GM12874 (cell line): ENCODE measurements around the gene NXF1.

Source experiments
- TF ChIP-seq, protein P1 (sequence below): IDR thresholded peaks from 2 replicates; pipeline ENCODE4 v1.5.1; 2011; ENCODE audit warnings: low read depth, mild to moderate bottlenecking, control low read depth, low read length, moderate library complexity; ENCODE audit not compliant: insufficient read depth

NXF1 gene

DNA sequence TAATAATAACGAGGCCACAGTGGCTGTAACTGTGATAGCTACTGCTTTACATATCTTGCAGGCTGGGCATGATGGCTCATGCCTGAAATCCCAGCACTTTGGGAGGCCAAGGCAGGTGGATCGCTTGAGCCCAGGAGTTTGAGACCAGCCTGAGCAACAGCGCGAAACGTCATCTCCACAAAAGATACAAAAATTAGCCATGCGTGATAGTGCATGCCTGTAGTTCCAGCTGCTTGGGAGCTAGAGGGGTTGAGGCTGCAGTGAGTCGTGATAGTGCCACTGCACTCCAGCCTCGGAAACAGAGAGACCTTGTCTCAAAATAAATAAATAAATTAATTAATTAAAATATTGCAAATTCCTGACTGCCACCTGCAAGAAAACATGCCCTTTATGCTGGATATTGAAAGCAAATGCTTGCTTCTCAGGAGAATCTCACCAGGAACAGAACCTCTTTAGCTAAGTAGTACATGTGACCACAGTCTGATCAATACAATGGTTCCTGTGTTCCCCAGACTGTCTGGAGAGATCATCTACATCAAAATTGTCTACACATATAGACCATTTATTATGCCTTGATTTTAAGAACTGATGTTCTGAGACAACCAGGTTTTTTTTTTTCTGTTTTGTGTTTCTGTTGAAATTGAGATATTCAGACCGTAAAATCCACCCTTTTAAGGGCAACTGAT lies 57.6 kb downstream of the NXF1 start:
- TF ChIP-seq, protein P1, sequence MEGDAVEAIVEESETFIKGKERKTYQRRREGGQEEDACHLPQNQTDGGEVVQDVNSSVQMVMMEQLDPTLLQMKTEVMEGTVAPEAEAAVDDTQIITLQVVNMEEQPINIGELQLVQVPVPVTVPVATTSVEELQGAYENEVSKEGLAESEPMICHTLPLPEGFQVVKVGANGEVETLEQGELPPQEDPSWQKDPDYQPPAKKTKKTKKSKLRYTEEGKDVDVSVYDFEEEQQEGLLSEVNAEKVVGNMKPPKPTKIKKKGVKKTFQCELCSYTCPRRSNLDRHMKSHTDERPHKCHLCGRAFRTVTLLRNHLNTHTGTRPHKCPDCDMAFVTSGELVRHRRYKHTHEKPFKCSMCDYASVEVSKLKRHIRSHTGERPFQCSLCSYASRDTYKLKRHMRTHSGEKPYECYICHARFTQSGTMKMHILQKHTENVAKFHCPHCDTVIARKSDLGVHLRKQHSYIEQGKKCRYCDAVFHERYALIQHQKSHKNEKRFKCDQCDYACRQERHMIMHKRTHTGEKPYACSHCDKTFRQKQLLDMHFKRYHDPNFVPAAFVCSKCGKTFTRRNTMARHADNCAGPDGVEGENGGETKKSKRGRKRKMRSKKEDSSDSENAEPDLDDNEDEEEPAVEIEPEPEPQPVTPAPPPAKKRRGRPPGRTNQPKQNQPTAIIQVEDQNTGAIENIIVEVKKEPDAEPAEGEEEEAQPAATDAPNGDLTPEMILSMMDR, result no peak
